IMR-90 (cell line): ENCODE results near the gene RHBDD2. TPM values are rescaled to one million over a fixed set of nuclear protein-coding genes. Genes with fewer than 3 reads are reported as not detected.

Experiments used
- ATAC-seq: fragments of 200-7000 bp; cut with Tn5 transposase; 2 replicates; pipeline ENCODE4 v1.9.1; 2020; ENCODE audit warnings: low read depth, mild to moderate bottlenecking, moderate library complexity
- BruUV-seq: library from RNA; stranded (reverse); fragments of 400-500 nt; replicated peaks from 2 replicates; lab custom pipeline; 2021; lab: Mats Ljungman, UMichigan
- CTCF ChIA-PET: fragments of 300-600 bp; formaldehyde crosslinking; extraction: SDS; loops from one replicate; lab custom pipeline; 2021; ENCODE audit warnings: antibody characterized with exemption; lab: Yijun Ruan, JAX
- POLR2A ChIA-PET: fragments of 300-600 bp; sonication (Branson Sonifier 250); formaldehyde crosslinking; loops from one replicate; lab custom pipeline; 2022; ENCODE audit warnings: antibody characterized with exemption; ENCODE audit not compliant: unreplicated experiment; lab: Charles Lee
- DNase-seq: peaks from one replicate; pipeline ENCODE4 v3.0.0; 2013
- H2AFZ ChIP-seq: replicated peaks from 2 replicates; pipeline ENCODE3; 2013; ENCODE audit warnings: low read length, mild to moderate bottlenecking; ENCODE audit not compliant: poor library complexity
- H2AK5ac ChIP-seq: 2 replicates; pipeline ENCODE4 v1.6.1; 2013; ENCODE audit warnings: low read depth, low read length, inconsistent platforms
- H2AK9ac ChIP-seq: replicated peaks from 2 replicates; pipeline ENCODE3; 2013; ENCODE audit warnings: mild to moderate bottlenecking, low read depth, low read length, moderate library complexity; ENCODE audit not compliant: poor library complexity
- H2BK120ac ChIP-seq: 2 replicates; pipeline ENCODE4 v1.6.1; 2013; ENCODE audit warnings: low read depth, low read length, inconsistent platforms
- H2BK15ac ChIP-seq: 3 replicates; pipeline ENCODE4 v1.6.1; 2013; ENCODE audit warnings: low read depth, low read length, inconsistent platforms
- H2BK20ac ChIP-seq: 2 replicates; pipeline ENCODE4 v1.6.1; 2013; ENCODE audit warnings: low read depth, mild to moderate bottlenecking, inconsistent platforms, low read length, moderate library complexity
- H2BK5ac ChIP-seq: 2 replicates; pipeline ENCODE4 v1.6.1; 2013; ENCODE audit warnings: mild to moderate bottlenecking, low read depth, low read length, inconsistent platforms; ENCODE audit not compliant: poor library complexity, severe bottlenecking
- H3K14ac ChIP-seq: replicated peaks from 2 replicates; pipeline ENCODE4 v1.6.1; 2013; ENCODE audit warnings: low read depth, low read length, inconsistent platforms
- H3K18ac ChIP-seq: 2 replicates; pipeline ENCODE4 v1.6.1; 2013; ENCODE audit warnings: low read depth, low read length, control low read depth
- H3K23ac ChIP-seq: 2 replicates; pipeline ENCODE4 v1.6.1; 2013; ENCODE audit warnings: low read depth, low read length, inconsistent platforms
- H3K27ac ChIP-seq: 2 replicates; pipeline ENCODE4 v1.5.1; 2013; ENCODE audit warnings: mild to moderate bottlenecking, control low read depth, low read length; ENCODE audit not compliant: insufficient read depth
- H3K27me3 ChIP-seq: 2 replicates; pipeline ENCODE4 v1.6.1; 2013; ENCODE audit warnings: low read length; ENCODE audit not compliant: control insufficient read depth, insufficient read depth
- H3K36me3 ChIP-seq: 2 replicates; pipeline ENCODE4 v1.6.1; 2013; ENCODE audit warnings: low read length, mixed read lengths; ENCODE audit not compliant: control insufficient read depth, insufficient read depth
- H3K4ac ChIP-seq: 2 replicates; pipeline ENCODE4 v1.6.1; 2013; ENCODE audit warnings: low read depth, low read length, inconsistent platforms
- H3K4me1 ChIP-seq: 2 replicates; pipeline ENCODE4 v1.6.1; 2013; ENCODE audit warnings: low read length, mixed read lengths; ENCODE audit not compliant: control insufficient read depth, insufficient read depth
- H3K4me2 ChIP-seq: 2 replicates; pipeline ENCODE4 v1.6.1; 2013; ENCODE audit warnings: low read depth, mild to moderate bottlenecking, control low read depth, low read length, moderate library complexity
- H3K4me3 ChIP-seq: 2 replicates; pipeline ENCODE4 v1.5.1; 2013; ENCODE audit warnings: low read depth, mild to moderate bottlenecking, control low read depth, low read length, moderate library complexity; ENCODE audit not compliant: insufficient read depth
- H3K56ac ChIP-seq: 2 replicates; pipeline ENCODE4 v1.6.1; 2013; ENCODE audit warnings: low read length, inconsistent platforms; ENCODE audit not compliant: insufficient read depth; ENCODE audit errors: extremely low read depth
- H3K79me1 ChIP-seq, 2 experiments: 2 replicates each; pipeline ENCODE4 v1.6.1; 2013; ENCODE audit warnings: low read length in 2 of 2, inconsistent platforms in 1 of 2, low read depth in 1 of 2
- H3K9ac ChIP-seq: 2 replicates; pipeline ENCODE4 v1.6.1; 2013; ENCODE audit warnings: low read depth, low read length, control low read depth
- H3K9me1 ChIP-seq: 2 replicates; pipeline ENCODE4 v1.6.1; 2013; ENCODE audit warnings: low read length, inconsistent platforms; ENCODE audit not compliant: insufficient read depth
- H3K9me3 ChIP-seq: 2 replicates; pipeline ENCODE4 v1.6.1; 2013; ENCODE audit warnings: low read length; ENCODE audit not compliant: control insufficient read depth, insufficient read depth
- H4K20me1 ChIP-seq: 2 replicates; pipeline ENCODE4 v1.6.1; 2013; ENCODE audit warnings: low read length, inconsistent platforms; ENCODE audit not compliant: insufficient read depth
- H4K5ac ChIP-seq: 2 replicates; pipeline ENCODE4 v1.6.1; 2013; ENCODE audit warnings: mild to moderate bottlenecking, low read depth, low read length, control low read depth
- H4K8ac ChIP-seq, 2 experiments: 2 replicates each; pipeline ENCODE4 v1.6.1; 2013; ENCODE audit warnings: low read depth in 2 of 2, low read length in 2 of 2, control low read depth in 1 of 2, inconsistent platforms in 1 of 2
- H4K91ac ChIP-seq: 2 replicates; pipeline ENCODE4 v1.6.1; 2013; ENCODE audit warnings: low read depth, low read length, inconsistent platforms; ENCODE audit not compliant: insufficient read depth
- BHLHE40 ChIP-seq: fragments of 150-350 bp; IDR thresholded peaks from 2 replicates; pipeline ENCODE4 v1.6.1; 2016; ENCODE audit warnings: mild to moderate bottlenecking, low read depth, low read length
- CEBPB ChIP-seq: IDR thresholded peaks from 2 replicates; pipeline ENCODE4 v1.6.1; 2012; ENCODE audit warnings: low read depth, low read length, improper control_type of control experiment
- CHD1 ChIP-seq: IDR thresholded peaks from 2 replicates; pipeline ENCODE4 v1.6.1; 2012; ENCODE audit warnings: low read depth, low read length, improper control_type of control experiment
- FOS ChIP-seq: fragments of 150-350 bp; IDR thresholded peaks from 2 replicates; pipeline ENCODE4 v1.6.1; 2016; ENCODE audit warnings: low read depth, low read length
- MAFK ChIP-seq: IDR thresholded peaks from 2 replicates; pipeline ENCODE4 v1.6.1; 2012; ENCODE audit warnings: low read depth, low read length, improper control_type of control experiment
- MAZ ChIP-seq: IDR thresholded peaks from 2 replicates; pipeline ENCODE4 v1.6.1; 2012; ENCODE audit warnings: low read depth, mild to moderate bottlenecking, low read length, improper control_type of control experiment, moderate library complexity, borderline replicate concordance
- MXI1 ChIP-seq: IDR thresholded peaks from 2 replicates; pipeline ENCODE4 v1.6.1; 2012; ENCODE audit warnings: low read depth, mild to moderate bottlenecking, low read length, moderate library complexity, borderline replicate concordance
- NFE2L2 ChIP-seq: fragments of 150-350 bp; IDR thresholded peaks from 2 replicates; pipeline ENCODE4 v1.6.1; 2016; ENCODE audit warnings: low read depth, mild to moderate bottlenecking, low read length
- POLR2A ChIP-seq: IDR thresholded peaks from 2 replicates; pipeline ENCODE4 v1.6.1; 2012; ENCODE audit warnings: mild to moderate bottlenecking, low read depth, low read length
- RAD21 ChIP-seq: IDR thresholded peaks from 2 replicates; pipeline ENCODE4 v1.6.1; 2012; ENCODE audit warnings: low read length, improper control_type of control experiment
- RCOR1 ChIP-seq: IDR thresholded peaks from 2 replicates; pipeline ENCODE4 v1.6.1; 2012; ENCODE audit warnings: mild to moderate bottlenecking, low read length, improper control_type of control experiment; ENCODE audit not compliant: insufficient replicate concordance
- RFX5 ChIP-seq: IDR thresholded peaks from 2 replicates; pipeline ENCODE4 v1.8.0; 2012; ENCODE audit warnings: low read depth, mild to moderate bottlenecking, low read length, moderate library complexity
- SMC3 ChIP-seq: fragments of 150-350 bp; IDR thresholded peaks from 2 replicates; pipeline ENCODE4 v1.6.1; 2016; ENCODE audit warnings: low read depth, mild to moderate bottlenecking, antibody characterized with exemption, low read length, moderate library complexity
- WGBS, 2 experiments: methylation state at CpG; one replicate each; pipeline versions ENCODE4 v1.1.5 to v1.1.7; 2013; ENCODE audit warnings: missing lambda C conversion rate in 2 of 2; ENCODE audit not compliant: insufficient read length in 1 of 2; ENCODE audit errors: extremely low coverage in 2 of 2; 5-methylcytosine and 5-hydroxymethylcytosine counted together
- dilution Hi-C: fragments of 300-500 bp; cut with HindIII; formaldehyde crosslinking; loops from one replicate; pipeline ENCODE4 v1.14.3; 2018; ENCODE audit warnings: low sequenced_read_pairs; ENCODE audit not compliant: unreplicated experiment
- in situ Hi-C: fragments of 300-500 bp; cut with MboI; formaldehyde crosslinking; loops from 3 replicates; pipeline ENCODE4 v1.14.3; 2019; ENCODE audit warnings: low sequenced_read_pairs, inconsistent platforms, mixed read lengths
- intact Hi-C: fragments of 100-400 bp; cut with micrococcal nuclease; formaldehyde crosslinking; loops from 2 replicates; pipeline ENCODE4 v1.10.0; 2022
- polyA plus RNA-seq, 3 experiments: library from polyadenylated mRNA; depleted of rRNA; stranded (reverse); fragments of >200 nt; gene quantifications; 2 replicates each; pipeline ENCODE4 v1.2.3, GENCODE V29; 2012; ENCODE audit warnings: low replicate concordance in 1 of 3
- total RNA-seq: library from RNA; depleted of rRNA; stranded (reverse); fragments of >200 nt; gene quantifications from 2 replicates; pipeline ENCODE4 v1.2.3, GENCODE V29; 2012
- TF ChIP-seq, protein P1 (sequence below): fragments of 150-350 bp; IDR thresholded peaks from 2 replicates; pipeline ENCODE4 v1.6.1; 2017; ENCODE audit warnings: mild to moderate bottlenecking, antibody characterized with exemption, low read length, low read depth
- TF ChIP-seq, protein P2 (sequence below): fragments of 150-350 bp; IDR thresholded peaks from 2 replicates; pipeline ENCODE4 v1.6.1; 2016; ENCODE audit warnings: low read depth, mild to moderate bottlenecking, low read length, moderate library complexity, borderline replicate concordance
- TF ChIP-seq, protein P3 (sequence below): conservative IDR thresholded peaks from 2 replicates; pipeline ENCODE4 v1.5.1; 2012; ENCODE audit warnings: mild to moderate bottlenecking, low read depth, low read length, improper control_type of control experiment

The RHBDD2 gene
- total and polyA plus RNA-seq, 2 of the 4 experiments (the other 2 are of a cell fraction): 9.7 to 42.4 TPM

DNA sequence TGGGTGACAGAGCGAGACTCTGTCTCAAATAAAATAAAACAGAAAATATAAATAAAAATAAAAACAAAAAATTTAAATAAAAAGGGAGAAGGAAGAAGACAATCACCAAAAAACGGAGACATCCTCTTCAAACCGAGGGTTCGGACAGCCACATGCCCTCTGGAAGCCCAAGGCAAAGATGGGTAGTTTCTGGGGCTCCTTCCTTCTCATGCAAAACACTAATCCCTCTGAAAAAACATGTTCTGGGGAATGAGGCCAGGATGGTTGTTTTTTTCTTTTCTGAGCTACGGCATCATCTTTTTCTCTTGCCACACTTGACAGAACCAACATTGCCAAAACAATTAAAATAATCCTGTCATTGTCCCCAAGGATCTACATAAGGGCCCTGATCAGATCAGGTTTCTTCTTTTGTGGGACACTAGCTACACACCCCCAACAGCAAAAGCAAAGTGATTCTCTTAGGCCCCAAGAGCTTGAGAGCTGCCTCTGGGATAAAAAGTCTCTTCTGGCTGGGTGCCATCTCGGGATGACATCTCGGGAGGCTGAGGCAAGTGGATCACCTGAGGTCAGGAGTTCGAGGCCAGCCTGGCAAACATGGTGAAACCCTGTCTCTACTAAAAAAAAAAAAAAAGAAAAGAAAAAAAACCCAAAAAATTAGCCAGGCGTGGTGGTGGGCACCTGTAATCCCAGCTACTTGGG lies 21.9 kb downstream of the RHBDD2 start:
- in situ Hi-C loops: no loop called here
- H3K56ac ChIP-seq: no peak overlapping the region
- no peak overlapping the region for H3K14ac ChIP-seq
- H3K27me3 ChIP-seq: no peaks in the 10 kb centered on the region
- H2BK20ac ChIP-seq: no peak overlapping the region
- no peaks in the 10 kb centered on the region for H3K79me1 ChIP-seq
- ATAC-seq (no peak), DNase-seq (no peak)
- no peaks in the 10 kb centered on the region for H3K9me3 ChIP-seq
- no peaks in the 10 kb centered on the region for H3K36me3 ChIP-seq
- H3K23ac ChIP-seq: no peak overlapping the region
- no peak overlapping the region for H3K27ac ChIP-seq
- H2AFZ ChIP-seq: no peak overlapping the region
- dilution Hi-C loops: no loop called here
- no peak overlapping the region for H2AK9ac ChIP-seq
- no peak overlapping the region for H2BK15ac ChIP-seq
- no peak overlapping the region for H4K8ac ChIP-seq
- peaks cover 3% of the 10 kb centered on the region; the same call in 1 of the 2 replicates for H3K9me1 ChIP-seq
- WGBS, 2 experiments: no CpG with 5 or more reads among the region's 9 CpGs
- H3K18ac ChIP-seq: no peak overlapping the region
- no peak overlapping the region for H2BK120ac ChIP-seq
- POLR2A ChIA-PET: no interaction called here
- peaks cover 2% of the 10 kb centered on the region; the same call in 1 of the 2 replicates for H3K4me1 ChIP-seq
- H3K4me2 ChIP-seq: no peak overlapping the region
- H2BK5ac ChIP-seq: no peak overlapping the region
- H4K91ac ChIP-seq: no peak overlapping the region
- no peak overlapping the region for H3K9ac ChIP-seq
- no peak overlapping the region for H2AK5ac ChIP-seq
- no TSS peak for BruUV-seq
- H4K20me1 ChIP-seq: no peaks in the 10 kb centered on the region
- no peak overlapping the region for H4K5ac ChIP-seq
- intact Hi-C loops: no loop called here
- TF ChIP-seq CEBPB (no peak), MXI1 (no peak), RCOR1 (no peak), POLR2A (no peak), MAZ (no peak), MAFK (no peak), CHD1 (no peak), NFE2L2 (no peak), BHLHE40 (no peak), FOS (no peak), RAD21 (no peak), RFX5 (no peak), SMC3 (no peak)
- TF ChIP-seq, protein P1, sequence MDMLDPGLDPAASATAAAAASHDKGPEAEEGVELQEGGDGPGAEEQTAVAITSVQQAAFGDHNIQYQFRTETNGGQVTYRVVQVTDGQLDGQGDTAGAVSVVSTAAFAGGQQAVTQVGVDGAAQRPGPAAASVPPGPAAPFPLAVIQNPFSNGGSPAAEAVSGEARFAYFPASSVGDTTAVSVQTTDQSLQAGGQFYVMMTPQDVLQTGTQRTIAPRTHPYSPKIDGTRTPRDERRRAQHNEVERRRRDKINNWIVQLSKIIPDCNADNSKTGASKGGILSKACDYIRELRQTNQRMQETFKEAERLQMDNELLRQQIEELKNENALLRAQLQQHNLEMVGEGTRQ: no peak
- TF ChIP-seq, protein P2, sequence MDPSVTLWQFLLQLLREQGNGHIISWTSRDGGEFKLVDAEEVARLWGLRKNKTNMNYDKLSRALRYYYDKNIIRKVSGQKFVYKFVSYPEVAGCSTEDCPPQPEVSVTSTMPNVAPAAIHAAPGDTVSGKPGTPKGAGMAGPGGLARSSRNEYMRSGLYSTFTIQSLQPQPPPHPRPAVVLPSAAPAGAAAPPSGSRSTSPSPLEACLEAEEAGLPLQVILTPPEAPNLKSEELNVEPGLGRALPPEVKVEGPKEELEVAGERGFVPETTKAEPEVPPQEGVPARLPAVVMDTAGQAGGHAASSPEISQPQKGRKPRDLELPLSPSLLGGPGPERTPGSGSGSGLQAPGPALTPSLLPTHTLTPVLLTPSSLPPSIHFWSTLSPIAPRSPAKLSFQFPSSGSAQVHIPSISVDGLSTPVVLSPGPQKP: no peak
- TF ChIP-seq, protein P3, sequence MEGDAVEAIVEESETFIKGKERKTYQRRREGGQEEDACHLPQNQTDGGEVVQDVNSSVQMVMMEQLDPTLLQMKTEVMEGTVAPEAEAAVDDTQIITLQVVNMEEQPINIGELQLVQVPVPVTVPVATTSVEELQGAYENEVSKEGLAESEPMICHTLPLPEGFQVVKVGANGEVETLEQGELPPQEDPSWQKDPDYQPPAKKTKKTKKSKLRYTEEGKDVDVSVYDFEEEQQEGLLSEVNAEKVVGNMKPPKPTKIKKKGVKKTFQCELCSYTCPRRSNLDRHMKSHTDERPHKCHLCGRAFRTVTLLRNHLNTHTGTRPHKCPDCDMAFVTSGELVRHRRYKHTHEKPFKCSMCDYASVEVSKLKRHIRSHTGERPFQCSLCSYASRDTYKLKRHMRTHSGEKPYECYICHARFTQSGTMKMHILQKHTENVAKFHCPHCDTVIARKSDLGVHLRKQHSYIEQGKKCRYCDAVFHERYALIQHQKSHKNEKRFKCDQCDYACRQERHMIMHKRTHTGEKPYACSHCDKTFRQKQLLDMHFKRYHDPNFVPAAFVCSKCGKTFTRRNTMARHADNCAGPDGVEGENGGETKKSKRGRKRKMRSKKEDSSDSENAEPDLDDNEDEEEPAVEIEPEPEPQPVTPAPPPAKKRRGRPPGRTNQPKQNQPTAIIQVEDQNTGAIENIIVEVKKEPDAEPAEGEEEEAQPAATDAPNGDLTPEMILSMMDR: no peak
- H3K4me3 ChIP-seq: no peak overlapping the region
- no peak overlapping the region for H3K4ac ChIP-seq
- CTCF ChIA-PET: no interaction called here
